Measurements from ENCODE around the gene COL11A1.
A peak's percentile ranks its signal among the peaks of the same experiment; 100 is the strongest.
"Not testable (repeated sequence)": the region's sequence is repeated elsewhere in the genome, so short reads cannot be mapped to it uniquely, and the experiment has no call there.

COL11A1 gene

GRCh38 chr1:102838016-102838415 is 270.3 kb downstream of the COL11A1 start:
- no peak for TF ChIP-seq CTCF (conservative IDR thresholded peaks at IDR 0.05)
- H3K27ac ChIP-seq: peak overlapping the region; percentile 37

- TF ChIP-seq CTCF (conservative IDR thresholded peaks at IDR 0.05): no peak
- H3K27ac ChIP-seq: peak overlapping the region; percentile 37
These were observed 270.8 kb downstream of the COL11A1 start for GRCh38 chr1:102837551-102837950.

GRCh38 chr1:102836991-102837390 is 271.3 kb downstream of the COL11A1 start:
- peak overlapping the region; percentile 37 for H3K27ac ChIP-seq
- no peak for TF ChIP-seq CTCF (conservative IDR thresholded peaks at IDR 0.05)

- no peak for TF ChIP-seq CTCF (conservative IDR thresholded peaks at IDR 0.05)
- no peak overlapping the region for H3K27ac ChIP-seq
These were observed 273.5 kb downstream of the COL11A1 start for GRCh38 chr1:102834688-102835320.

GRCh38 chr1:102833151-102833550 is 275.2 kb downstream of the COL11A1 start:
- no peak for TF ChIP-seq CTCF (conservative IDR thresholded peaks at IDR 0.05)
- no peak overlapping the region for H3K27ac ChIP-seq

- not testable (repeated sequence) for H3K27ac ChIP-seq
These were observed 281.6 kb downstream of the COL11A1 start for GRCh38 chr1:102826706-102827105.

All from VCaP (cell line).